Posterior cingulate gyrus (tissue), 11 donors: ENCODE measurements around the gene CDH13.

Experiments used
- DNase-seq, 10 donors: peaks; one replicate each; pipeline versions ENCODE4 v3.0.0 to v3.0.0-alpha.2; 2020 to 2021; ENCODE audit warnings: mixed read lengths in 3 of 10
- intact Hi-C: fragments of 100-400 bp; cut with DNase I; formaldehyde crosslinking; loops from one replicate; pipeline ENCODE4 v1.15.1; 2023

CDH13 gene

DNA sequence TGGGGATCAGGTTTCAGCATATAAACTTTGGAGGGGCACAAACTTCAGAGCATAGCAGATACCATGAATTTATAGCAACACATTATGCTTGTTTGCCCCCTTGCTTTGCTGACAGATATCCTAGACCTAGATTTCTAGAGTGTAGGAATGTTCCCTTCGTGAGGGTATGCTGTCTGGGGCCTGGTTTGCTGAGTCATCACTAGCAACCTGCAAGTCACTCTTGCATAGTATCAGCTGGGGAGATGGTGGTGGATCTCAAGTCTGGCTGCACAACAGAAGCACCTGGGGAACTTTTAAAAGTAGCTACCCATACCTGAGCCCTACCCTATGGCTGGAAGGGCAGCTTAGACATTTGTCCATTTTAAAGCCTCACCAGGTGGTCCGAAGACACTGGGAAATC, 1158.7 kb downstream of the CDH13 start:
- intact Hi-C loops = no loop called here
- no peak for DNase-seq

DNA sequence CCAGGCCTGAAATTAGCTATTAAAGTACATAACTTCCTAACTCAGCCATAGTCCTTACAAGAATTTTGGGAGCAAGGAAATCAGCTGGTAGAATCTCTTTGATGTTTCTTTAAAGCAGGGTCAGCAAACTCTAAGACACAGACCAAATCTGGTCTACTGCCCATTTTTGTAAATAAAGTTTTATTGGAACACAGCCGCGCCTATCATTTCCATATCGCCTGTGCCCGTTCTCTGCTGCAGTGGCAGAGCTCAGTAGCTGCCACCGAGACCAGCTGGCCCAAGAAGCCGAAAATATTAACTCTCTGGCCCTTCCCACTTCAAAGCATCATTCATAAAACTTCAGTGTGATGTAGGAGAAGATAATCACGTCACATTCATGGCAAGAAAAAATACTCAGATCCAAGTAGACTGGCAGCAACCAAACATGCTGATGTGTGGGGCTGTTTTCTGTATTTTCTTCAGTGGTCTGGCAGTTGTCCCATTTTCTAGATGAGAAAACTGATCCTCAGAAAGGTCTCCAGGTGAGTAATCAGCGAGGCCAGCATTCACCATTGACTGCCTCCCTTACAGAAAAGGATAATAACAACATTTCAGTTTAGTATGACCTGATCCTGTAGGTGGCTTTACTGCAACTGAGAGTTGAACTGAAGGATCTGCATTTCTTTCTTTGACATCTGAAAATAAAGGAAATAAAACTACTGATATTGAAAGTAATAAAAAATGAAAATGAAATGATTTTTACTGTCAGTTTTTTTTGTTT, 1163.1 kb downstream of the CDH13 start:
- intact Hi-C loops = no loop called here
- DNase-seq = no peak

DNA sequence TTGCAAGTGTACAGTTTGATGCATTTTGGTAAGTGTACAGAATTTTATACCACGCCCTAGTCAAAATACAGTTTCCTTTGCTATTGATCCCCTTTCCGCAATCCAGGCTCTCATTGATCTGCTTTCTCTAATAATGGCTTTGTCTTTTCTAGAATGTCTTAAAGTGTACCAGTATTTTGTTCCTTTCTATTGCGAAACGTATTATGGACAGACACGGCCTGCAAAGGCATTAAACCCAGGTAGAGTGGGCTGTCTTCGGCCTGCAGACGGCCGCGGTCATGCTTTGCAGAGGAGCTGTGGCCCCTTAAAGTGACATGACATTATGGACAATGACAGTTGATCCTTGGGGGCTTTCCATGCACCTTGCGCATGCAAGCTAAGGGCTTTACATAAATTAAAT, 1165.1 kb downstream of the CDH13 start:
- no peak for DNase-seq
- intact Hi-C loops = no loop called here

DNA sequence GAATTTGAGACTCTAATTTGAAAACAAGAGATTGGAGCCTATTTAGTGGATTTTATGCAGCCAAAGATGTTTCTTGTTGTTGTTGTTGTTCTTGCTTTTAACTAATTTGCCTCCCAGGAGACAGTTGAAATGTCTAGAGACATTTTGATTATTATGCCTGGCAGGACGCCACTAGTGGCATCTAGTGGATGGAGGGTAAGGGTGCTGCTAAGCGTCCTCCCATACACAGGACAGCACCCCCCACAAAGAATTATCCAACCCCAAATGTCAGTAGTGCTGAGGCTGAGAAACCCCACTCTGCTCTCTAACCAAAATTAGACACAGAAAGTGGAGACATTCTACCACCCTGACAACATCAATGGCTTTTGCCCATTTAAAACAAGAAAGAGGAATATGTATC, 1165.6 kb downstream of the CDH13 start:
- intact Hi-C loops = no loop called here
- no peak for DNase-seq

DNA sequence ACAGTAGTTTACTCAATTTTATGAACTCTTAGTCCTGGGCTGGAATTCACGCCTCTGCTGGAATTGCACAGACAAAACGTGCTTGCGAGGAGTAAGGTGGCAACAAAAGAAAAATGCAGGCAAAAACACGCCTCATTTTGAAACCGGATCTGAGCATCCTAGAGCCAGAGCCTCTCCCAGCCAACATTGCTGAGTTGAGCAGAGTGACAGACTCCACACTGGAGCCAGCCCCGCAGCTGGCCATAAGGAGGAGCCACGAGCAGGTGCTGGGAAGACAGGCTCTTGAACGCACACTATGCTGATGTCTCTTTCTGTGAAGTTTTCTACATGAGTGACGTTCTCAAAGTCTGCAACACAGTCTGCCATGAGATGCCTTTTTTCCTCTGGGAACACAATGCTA, 1166.4 kb downstream of the CDH13 start:
- intact Hi-C loops = no loop called here
- no peak for DNase-seq

DNA sequence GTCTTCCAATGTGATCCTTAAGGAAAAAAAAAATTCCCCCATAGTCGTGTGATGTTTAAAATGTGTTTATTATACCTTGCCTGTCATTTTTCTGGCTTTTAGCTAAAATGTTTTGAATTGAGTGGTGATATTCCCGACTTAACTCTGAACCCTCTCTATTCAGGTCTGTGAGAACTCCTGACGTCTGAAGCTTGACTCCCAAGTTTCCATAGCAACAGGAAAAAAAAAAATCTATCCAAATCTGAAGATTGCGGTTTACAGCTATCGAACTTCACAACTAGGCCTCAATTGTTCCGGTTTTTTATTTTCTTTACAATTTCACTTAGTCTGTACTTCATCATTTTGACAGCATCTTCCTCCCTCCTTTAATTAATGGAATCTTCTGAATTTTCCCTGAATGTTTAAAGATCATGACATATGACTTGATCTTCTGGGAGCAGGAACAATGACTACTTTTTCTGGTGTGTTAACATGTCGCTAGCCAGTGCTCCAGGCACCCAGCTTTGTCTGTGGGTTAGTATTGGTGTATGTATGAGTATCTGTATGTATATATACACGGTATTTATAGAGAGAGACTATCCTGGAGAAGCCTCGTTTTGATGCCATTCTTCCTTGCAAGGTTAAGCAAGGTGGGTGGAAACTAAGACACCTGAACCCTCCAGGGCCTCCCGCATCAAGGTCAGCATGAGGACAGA, 1168.2 kb downstream of the CDH13 start:
- intact Hi-C loops = no loop called here
- DNase-seq = no peak

DNA sequence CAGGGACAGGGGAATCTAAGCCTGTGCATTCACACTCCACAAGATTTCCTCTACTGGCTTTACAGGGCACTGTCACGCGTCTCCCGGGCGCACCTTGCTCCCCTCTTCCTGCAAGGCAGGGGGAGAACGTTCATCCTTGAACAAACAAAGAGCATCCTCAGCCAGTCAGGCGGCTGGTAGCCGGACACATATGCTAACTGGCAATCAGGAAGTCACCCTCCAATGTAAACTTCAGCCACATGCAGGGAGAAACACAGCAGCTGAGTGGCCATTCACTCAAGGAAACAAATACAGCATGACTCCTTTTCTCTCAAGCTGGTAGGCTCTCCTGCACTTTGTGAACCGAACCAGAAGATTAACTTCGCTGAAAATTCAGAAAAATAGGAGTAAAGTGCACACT, 1170.2 kb downstream of the CDH13 start:
- intact Hi-C loops = no loop called here
- DNase-seq = no peak

DNA sequence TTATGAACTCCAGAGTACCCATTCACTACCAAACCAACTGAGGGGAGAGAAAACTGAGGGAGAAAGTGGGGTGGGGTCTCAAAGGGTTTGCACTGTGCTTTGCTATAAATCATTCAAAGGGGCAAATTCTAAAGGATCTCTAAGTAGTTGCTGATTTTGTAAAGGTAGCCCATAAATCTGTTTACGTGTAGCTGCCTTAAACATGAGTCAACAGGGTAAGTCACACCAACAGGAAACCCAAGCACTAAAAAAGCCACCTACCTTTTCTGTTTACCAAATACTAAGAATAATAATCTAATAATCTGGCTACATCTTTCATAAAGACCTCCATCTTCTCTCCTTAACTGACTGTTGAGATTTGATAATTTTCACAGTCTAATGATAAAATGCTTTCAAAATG, 1172.6 kb downstream of the CDH13 start:
- no peak for DNase-seq
- intact Hi-C loops = no loop called here

DNA sequence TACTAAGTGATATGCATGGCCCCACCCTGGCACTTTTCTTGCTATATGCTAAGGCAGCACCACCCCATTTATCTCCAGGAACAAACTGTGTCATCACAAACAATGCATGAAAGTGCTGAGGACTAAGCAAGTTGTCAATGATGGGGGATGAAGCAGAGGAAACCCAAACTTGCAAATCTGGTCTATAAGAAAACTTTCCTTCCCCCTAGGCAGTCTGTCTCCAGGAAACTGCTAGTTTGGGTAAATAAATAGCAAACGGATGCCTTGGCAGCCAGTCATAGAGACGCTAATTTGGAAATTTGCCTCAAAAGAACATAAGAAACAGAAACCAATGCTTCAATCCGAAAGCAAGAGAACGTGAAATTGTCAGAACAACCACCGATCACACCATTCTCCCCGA, 1175.4 kb downstream of the CDH13 start:
- intact Hi-C loops = no loop called here
- DNase-seq = no peak

DNA sequence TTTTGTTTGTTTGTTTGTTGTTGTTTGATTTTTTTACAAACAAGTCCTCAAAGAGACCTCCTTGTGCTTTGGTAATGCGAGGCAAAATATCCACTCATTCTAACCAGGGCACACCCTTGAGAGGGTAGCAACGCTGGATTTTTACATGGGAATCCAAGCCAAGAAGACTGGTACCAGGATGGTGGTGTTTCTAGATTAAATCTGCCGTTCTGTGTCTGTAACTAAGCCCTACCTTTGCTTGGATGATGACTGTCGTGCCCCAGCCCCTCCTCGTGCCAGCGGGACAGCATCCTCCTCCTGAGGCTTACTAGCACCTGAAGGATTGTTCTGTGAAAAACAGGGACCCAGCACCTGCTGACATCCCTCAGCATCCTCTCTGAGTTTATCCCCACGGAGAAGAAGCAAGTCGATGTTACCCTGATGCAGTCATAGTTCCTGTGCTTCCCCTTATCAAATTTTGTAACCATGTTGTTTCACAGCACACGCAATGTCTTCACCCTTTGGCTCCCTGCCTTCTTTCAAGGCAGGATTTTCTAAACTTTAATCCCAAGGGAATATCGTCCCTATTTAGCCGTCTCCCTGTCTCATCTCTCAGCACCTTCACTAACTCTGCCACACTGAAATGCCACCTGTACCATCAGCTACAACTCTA, 1175.9 kb downstream of the CDH13 start:
- intact Hi-C loops = no loop called here
- no peak for DNase-seq

DNA sequence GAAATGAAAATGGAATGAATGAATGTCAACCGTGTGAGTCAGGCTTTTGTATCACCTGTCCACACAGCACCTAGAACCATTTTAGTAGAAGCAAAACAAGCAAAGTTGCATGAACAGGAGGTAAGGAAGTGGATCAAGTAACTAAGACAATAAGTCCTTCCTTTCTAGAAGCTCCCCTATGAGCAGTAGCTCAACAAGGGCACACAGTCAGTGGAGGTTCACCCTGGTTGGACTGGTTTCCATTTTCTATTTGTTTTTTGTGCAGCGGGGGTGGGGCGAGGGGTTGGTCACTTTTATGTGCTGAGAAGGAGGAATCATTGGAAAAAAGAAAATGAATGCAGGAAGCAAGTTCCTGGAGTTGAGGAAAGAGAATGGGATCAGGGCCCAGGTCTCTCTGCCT, 1177.0 kb downstream of the CDH13 start:
- DNase-seq = no peak
- intact Hi-C loops = no loop called here

DNA sequence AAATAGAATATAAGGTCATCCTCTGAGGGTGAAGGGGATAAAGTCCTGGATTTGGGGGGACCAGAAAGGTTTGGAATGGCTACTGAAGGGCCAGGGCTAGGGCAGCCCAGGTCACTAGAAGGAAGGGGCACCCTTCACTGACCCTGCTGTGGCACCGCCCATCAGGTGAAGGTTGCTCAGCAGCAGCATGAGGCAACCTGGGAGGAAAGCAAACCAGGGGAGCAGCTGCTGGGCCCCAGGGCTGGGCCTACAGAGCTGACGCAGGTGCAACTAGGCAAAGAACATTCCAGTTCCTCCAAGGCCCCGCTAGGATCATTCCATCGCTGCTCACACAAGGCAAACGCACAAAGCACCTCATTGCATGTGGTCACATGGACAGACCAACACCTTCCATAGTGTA, 1177.6 kb downstream of the CDH13 start:
- intact Hi-C loops = no loop called here
- no peak for DNase-seq

DNA sequence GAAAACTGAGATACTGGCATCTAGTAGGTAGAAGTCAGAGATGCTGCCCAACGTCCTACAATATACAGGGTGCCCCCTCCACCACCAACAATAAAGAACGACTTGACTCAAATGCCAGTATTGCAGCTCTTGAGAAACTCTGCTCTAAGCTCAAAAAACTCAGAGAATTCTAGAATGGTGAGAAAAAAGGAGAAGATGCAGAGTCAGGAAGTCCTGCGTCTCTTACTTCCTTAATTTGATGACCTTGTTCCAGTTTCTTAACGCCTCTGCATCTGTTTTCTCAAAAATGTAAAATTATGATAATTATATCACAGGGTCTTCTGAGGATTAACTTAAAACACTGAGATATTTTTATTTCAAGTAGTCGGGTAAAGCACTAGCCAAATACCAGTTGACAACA, 1179.3 kb downstream of the CDH13 start:
- DNase-seq = no peak
- intact Hi-C loops = loop anchor here (5.0 kb wide), 2 partner anchors 64 to 91 kb away; partner anchors contain the start of gene MLYCD

DNA sequence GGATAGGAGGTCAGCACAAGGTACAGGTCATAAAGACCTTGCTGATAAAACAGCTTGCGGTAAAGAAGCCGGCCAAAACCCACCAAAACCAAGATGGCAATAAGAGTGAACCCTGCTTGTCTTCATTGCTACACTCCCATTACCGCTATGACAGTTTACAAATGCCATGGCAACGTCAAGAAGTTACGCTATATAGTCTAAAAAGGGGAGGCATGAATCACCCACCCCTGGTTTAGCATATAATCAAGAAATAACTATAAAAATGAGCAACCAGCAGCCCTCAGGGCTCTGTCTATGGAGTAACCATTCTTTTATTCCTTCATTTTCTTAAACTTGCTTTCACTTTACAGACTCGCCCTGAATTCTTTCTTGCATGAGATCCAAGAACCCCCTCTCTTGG, 1180.0 kb downstream of the CDH13 start:
- intact Hi-C loops = loop anchor here (5.0 kb wide), 2 partner anchors 64 to 91 kb away; partner anchors contain the start of gene MLYCD
- DNase-seq = no peak

DNA sequence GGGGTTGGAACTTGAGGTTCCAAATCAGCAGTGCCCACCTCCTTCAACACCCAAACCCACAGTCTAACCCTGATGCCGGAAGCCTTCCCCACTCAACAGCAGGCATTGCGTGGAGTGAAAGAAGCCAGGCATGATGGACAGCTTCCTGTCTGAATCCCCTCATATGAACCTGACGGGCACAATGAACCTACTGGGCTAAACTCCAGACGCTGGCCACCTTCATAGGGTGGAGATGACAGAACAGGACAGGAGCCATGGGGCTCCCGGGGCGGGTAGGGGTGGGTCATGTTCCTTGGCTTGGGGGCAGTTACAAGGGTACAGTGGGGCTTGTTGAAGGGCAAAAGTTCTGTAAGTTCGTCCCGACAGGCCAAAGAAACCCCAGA, 1180.5 kb downstream of the CDH13 start:
- intact Hi-C loops = loop anchor here (5.0 kb wide), 2 partner anchors 65 to 90 kb away; partner anchors contain the start of gene MLYCD

DNA sequence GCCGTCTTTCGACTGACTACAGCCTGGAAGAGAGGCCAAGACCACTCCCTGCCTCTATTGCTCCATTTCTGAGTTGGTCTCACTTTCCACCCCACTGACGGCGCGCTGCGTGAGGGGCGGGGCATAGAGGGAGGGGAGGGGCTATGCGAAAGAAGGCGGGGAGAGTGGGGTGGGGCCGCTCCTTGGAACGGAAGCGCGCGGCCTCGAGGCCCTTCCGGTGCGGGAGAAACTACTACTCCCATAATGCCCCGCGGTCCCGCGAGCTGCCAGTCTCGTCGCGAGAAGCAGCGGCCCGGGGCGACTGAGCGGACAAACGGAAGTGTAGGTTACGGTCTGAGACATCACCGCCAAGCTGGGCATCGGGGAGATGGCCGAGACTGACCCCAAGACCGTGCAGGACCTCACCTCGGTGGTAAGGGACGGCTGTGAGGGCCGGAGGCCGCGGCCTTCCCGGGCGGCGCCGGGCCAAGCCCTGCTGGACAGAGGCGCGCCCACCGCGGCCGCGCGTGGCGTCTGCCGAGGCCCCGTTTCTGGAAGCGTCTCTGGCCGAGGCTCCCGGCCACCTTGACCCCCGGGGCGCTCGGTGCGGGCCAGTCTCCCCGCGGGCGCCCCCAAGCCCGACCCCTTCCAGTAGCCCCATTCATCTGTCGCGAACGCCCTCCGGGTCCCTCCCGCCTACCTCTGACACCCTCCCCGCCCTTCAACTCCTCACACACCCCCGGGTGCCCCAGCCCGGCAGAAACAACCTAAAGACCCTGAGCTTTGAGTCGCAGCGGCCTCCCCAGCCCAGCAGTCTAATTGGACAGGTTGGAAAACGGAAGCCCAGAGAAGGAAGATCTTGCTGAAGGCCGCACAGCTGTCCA, 1181.2 kb downstream of the CDH13 start, which contains the start of gene HSBP1:
Gene HSBP1 (plus strand): TSS at position 269 of the 863 bp plus-strand sequence. CDS start 99 bp downstream, at position 368.
- peak; percentile 86 to 98 (median 92) for DNase-seq
- intact Hi-C loops = loop anchor here (5.0 kb wide), 2 partner anchors 66 to 89 kb away; partner anchors contain the start of gene MLYCD

More for the DNA sequence above, 1180.5 kb downstream of the CDH13 start:
- no peak for DNase-seq

DNA sequence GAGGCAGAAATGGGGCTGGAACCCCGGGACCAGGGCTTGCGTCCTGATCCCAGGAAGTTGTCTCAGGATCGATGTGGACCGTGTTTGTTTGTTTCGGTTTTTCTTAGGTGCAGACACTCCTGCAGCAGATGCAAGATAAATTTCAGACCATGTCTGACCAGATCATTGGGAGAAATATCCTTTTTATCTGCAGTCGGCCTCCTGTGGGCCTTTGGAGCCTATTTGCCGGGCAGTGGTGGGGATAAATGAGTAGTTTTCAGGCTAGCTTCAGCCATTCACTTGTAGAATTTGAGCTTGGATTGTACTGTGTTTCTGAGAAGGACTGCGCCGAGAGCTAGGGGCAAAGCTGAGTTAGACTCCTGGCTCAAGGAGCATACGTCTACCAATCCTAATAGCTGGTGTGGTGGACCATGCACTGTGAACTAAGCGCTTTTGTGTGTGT, 1181.8 kb downstream of the CDH13 start:
- no peak for DNase-seq
- intact Hi-C loops = loop anchor here (5.0 kb wide), 2 partner anchors 66 to 89 kb away; partner anchors contain the start of gene MLYCD

DNA sequence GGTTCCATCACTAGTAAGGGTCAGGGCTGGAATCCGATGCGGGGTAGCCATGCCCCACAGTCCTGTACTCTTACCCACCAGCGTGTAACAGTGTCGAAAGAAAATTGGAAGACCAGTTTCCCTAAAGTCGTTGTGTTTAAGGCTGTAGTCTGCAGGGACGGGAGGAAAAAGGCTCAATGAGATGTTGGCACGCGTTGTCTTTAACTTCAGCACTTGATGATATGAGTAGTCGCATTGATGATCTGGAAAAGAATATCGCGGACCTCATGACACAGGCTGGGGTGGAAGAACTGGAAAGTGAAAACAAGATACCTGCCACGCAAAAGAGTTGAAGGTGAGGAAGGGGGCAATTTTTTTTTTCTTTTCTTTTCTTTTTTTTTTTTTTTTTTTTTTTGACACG, 1182.3 kb downstream of the CDH13 start:
- intact Hi-C loops = loop anchor here (5.0 kb wide), 2 partner anchors 67 to 88 kb away; partner anchors contain the start of gene MLYCD
- no peak for DNase-seq

DNA sequence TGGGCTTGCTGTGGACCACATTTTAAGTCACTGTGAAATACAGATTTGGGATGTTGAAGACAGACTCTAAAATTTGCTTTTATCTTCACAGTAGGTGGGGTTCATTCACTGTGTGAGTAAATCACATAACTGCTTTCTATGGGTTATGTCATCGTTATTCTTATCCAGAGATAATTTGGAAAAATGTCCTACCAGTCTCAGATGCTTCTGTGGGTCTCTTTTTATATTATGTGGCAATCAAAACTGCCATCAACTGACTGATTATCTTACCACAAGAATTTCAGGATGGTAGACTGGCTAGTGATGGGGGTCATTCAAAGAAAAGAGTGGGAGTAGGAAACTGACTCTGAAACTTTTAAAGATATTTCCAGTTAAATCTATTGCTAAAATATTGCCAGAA, 1184.1 kb downstream of the CDH13 start:
- intact Hi-C loops = no loop called here

More for the DNA sequence above, 1184.1 kb downstream of the CDH13 start:
- DNase-seq = no peak
